Cardiac fibroblast (primary cell): ENCODE results near the gene PACSIN2.

Experiments
- DNase-seq, 2 donors: peaks; one replicate each; pipeline versions ENCODE4 v3.0.0 to v3.0.0-alpha.2; 2010; ENCODE audit warnings: low read depth in 2 of 2
- H3K4me3 ChIP-seq, 2 donors: replicated peaks in 1 of 2; 1 replicate in 1 of 2; 2 replicates in 1 of 2; pipeline ENCODE4 v1.5.1; 2011; ENCODE audit warnings: low read depth in 2 of 2, low read length in 2 of 2, mild to moderate bottlenecking in 2 of 2, moderate library complexity in 1 of 2
- TF ChIP-seq, protein P1 (sequence below): IDR thresholded peaks from one replicate; pipeline ENCODE4 v1.5.1; 2011; ENCODE audit warnings: low read depth, mild to moderate bottlenecking, low read length, inconsistent platforms

PACSIN2 gene

DNA sequence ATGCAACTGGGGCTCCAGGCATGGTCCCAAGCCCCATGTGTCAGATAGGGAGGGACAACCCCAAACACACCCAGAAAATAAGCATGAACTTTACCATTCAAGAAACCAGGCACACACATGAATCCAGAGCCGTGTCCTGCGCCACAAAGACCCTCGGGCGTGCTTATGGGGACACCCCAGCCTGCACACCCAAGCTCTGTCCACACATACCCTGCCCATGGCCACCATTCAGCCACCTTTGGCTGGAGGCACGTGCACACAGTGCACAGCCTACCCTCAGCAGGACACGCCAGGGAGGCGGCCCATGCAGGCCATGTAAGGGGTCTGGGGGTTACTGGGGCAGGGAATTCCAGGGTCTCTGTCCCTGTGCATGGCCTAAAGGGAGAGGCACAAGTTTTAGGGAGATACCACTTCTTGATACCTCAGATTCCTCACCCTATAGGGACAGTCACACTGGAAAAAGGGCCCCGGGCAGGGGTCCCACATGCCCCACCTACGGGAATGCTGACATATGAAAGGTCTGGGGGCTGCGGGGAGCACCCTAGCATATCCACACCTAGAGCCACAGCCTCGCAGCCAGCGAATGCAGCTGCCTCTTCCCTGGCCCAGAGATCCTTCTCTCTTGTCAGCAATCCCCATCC is 20.6 kb downstream of the PACSIN2 start:
- peak overlapping the region in 1 of 2 donors; percentile 49 for H3K4me3 ChIP-seq
- TF ChIP-seq, protein P1, sequence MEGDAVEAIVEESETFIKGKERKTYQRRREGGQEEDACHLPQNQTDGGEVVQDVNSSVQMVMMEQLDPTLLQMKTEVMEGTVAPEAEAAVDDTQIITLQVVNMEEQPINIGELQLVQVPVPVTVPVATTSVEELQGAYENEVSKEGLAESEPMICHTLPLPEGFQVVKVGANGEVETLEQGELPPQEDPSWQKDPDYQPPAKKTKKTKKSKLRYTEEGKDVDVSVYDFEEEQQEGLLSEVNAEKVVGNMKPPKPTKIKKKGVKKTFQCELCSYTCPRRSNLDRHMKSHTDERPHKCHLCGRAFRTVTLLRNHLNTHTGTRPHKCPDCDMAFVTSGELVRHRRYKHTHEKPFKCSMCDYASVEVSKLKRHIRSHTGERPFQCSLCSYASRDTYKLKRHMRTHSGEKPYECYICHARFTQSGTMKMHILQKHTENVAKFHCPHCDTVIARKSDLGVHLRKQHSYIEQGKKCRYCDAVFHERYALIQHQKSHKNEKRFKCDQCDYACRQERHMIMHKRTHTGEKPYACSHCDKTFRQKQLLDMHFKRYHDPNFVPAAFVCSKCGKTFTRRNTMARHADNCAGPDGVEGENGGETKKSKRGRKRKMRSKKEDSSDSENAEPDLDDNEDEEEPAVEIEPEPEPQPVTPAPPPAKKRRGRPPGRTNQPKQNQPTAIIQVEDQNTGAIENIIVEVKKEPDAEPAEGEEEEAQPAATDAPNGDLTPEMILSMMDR: no peak
- DNase-seq: no peak

DNA sequence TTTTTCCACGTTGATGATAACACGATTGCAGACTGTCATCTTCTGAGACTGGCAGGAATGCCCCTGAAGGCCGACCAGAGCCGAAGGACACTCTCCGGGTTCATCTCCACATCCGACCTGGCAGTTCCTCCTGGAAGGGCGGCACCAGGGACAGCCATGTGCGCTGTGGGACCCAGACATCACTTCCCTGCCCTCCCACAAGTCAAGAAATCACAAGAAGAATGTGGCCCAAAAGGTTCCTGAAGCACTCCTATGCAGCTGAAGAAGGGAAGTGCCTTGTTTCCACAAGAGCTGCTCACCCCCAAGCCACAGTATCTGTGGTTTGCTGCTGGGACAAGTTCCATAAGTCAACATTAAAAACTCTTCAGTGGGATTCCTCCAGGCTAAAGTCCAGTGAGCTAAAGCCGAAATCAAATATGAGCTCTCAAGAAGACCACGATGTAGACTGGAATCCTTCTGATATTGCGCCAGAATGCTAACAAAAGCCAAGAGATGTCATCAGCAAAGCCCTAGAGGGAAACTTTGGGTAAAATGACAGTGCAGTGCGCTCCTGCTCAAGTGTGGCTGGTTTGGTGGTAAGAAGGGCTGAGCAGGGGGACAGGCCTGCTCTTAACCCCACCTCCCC is 21.2 kb downstream of the PACSIN2 start:
- TF ChIP-seq, protein P1: no peak
- DNase-seq: peak; percentile 60 to 64

DNA sequence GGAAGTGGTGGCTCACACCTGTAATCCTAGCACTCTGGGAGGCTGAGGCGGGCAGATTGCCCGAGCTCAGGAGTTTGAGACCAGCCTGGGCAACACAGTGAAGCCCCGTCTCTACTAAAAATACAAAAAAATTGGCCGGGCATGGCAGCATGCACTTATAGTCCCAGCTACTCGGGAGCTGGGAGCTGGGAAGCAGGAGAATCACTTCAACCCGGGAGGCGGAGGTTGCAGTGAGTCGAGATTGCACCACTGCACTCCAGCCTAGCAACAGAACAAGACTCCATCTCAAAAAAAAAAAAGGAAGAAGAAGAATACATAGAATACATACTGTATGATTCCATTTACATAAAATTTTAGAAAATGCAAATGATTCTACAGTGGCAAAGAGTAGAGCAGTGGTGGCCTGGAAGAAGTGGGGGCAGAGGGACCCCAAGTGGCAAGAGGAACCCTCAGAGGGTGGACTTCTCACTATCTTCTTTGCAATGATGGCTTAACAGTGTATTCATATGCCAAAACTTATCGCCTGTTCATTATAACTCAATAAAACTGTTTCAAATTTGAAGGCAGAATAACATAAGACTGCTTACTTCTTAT is 22.0 kb downstream of the PACSIN2 start:
- DNase-seq: no peak
- no peak overlapping the region for H3K4me3 ChIP-seq
- TF ChIP-seq, protein P1: no peak

More for the DNA sequence above, 21.2 kb downstream of the PACSIN2 start:
- no peak overlapping the region for H3K4me3 ChIP-seq

DNA sequence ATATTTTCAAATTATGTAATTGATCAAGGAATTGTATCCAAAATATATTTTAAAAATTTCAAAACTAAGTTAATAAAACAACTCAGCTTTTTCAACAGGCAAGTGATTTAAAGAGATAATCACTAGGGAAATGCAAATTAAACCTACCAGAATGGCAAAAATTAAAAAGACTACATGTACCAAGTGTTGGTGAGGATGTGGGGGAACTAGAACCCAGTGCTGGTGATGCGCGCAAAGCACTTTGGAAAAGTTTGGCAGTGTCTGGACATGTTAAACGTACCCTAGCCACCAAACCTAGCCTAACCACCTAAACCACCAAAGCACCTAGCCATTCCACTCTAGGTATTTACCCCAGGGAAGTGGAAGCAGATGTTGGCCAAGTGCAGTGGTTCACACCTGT is 22.9 kb downstream of the PACSIN2 start:
- TF ChIP-seq, protein P1: no peak
- no peak overlapping the region for H3K4me3 ChIP-seq
- DNase-seq: no peak

GRCh38 chr22:42991010-42991651 is 23.8 kb downstream of the PACSIN2 start:
- TF ChIP-seq, protein P1: no peak
- no peak overlapping the region for H3K4me3 ChIP-seq
- peak; percentile 52 to 92 for DNase-seq

DNA sequence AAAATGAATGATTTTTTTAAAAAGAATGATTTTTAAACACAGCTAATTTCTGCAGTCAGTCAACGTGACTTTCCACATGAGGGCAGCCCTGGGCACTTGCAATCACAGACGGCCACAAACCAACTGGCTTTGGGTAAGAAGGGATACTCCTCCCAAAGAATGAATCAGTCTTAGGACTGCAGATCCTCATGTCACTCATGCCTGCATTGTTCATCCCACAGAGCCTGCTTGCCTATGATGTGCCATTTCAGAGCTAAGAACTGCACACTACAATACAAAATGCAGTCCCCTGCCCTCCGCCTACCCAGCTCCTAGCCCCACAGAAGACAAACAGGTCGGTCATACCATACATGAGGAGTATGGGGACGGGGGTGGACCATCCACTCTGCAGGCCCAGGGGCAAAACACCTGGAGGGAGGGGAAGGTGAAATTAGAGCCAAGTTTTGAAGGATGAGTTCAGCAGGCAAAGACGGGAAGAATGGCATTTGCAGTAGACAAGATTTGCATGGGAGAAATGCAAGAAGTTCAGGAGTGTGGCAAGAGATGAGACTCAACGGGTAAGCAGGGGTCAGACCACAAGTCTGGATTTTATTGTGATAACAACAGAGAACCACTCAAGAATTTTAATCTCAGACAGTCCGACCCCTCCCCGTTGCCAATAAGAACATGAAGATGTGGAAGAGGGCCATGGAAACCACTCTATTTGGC is 24.7 kb downstream of the PACSIN2 start:
- no peak overlapping the region for H3K4me3 ChIP-seq
- DNase-seq: peak; percentile 90 to 94
- TF ChIP-seq, protein P1: peak; percentile 53
